K562 (cell line): ENCODE measurements around the gene ZNF266. TPM values are rescaled to one million over a fixed set of nuclear protein-coding genes. Genes with fewer than 3 reads are reported as not detected.
A peak's percentile ranks its signal among the peaks of the same experiment; 100 is the strongest.

Experiments
- CBX3 ChIP-seq, 2 experiments: IDR thresholded peaks; 1 replicate in 1 of 2; 2 replicates in 1 of 2; pipeline ENCODE4 v1.6.1; 2012; ENCODE audit warnings: inconsistent platforms in 2 of 2, low read length in 2 of 2, borderline replicate concordance in 1 of 2, control low read depth in 1 of 2
- FOXK1 ChIP-seq: sonication (generic); formaldehyde crosslinking; IDR thresholded peaks from 2 replicates; pipeline ENCODE4 v1.8.0; 2022; ENCODE audit warnings: missing genetic modification reagents, mild to moderate bottlenecking, borderline replicate concordance
- HDAC2 ChIP-seq: fragments of 450-650 bp; IDR thresholded peaks from 2 replicates; pipeline ENCODE4 v1.6.1; 2016; ENCODE audit warnings: mild to moderate bottlenecking
- MAFG ChIP-seq: fragments of 450-650 bp; conservative IDR thresholded peaks from 2 replicates; pipeline ENCODE4 v1.6.1; 2016; ENCODE audit warnings: missing genetic modification characterization, missing compliant biosample characterization
- MCM5 ChIP-seq: fragments of 450-650 bp; IDR thresholded peaks from 2 replicates; pipeline ENCODE4 v1.6.1; 2016; ENCODE audit warnings: low read depth
- NFXL1 ChIP-seq: fragments of 450-650 bp; formaldehyde crosslinking; IDR thresholded peaks from 2 replicates; pipeline ENCODE4 v1.4.0; 2021; ENCODE audit warnings: mild to moderate bottlenecking
- SIX5 ChIP-seq, 2 experiments: IDR thresholded peaks; 2 replicates each; pipeline ENCODE4 v1.6.1; 2011; ENCODE audit warnings: low read length in 2 of 2, borderline replicate concordance in 1 of 2, low read depth in 1 of 2, mild to moderate bottlenecking in 1 of 2, moderate library complexity in 1 of 2; ENCODE audit not compliant: insufficient read depth in 1 of 2
- SP2 ChIP-seq: IDR thresholded peaks from 2 replicates; pipeline ENCODE4 v1.6.1; 2011; ENCODE audit warnings: mild to moderate bottlenecking, low read depth, low read length, moderate library complexity; ENCODE audit not compliant: poor library complexity, severe bottlenecking; ENCODE audit errors: extremely low read depth
- U2AF2 ChIP-seq: fragments of 200-400 bp; formaldehyde crosslinking; optimal IDR thresholded peaks from 2 replicates; pipeline ENCODE3; 2017; ENCODE audit warnings: low read depth, mild to moderate bottlenecking, low read length
- ZNF165 ChIP-seq: fragments of 250-450 bp; sonication (Bioruptor Pico); IDR thresholded peaks from 2 replicates; pipeline ENCODE4 v1.4.0; 2020; ENCODE audit warnings: borderline replicate concordance
- ZNF311 ChIP-seq: fragments of 250-450 bp; sonication (Bioruptor Pico); IDR thresholded peaks from 2 replicates; pipeline ENCODE4 v1.4.0; 2020; ENCODE audit warnings: mild to moderate bottlenecking, moderate library complexity
- polyA plus RNA-seq, 8 experiments: library from polyadenylated mRNA; depleted of rRNA in 4 of 8; stranded (reverse) in 5 of 8; unstranded in 3 of 8; fragments of >200 nt; fragmentation: Nextera tagmentation in 2 of 8; fragmentation: Illumina TruSeq in 1 of 8; extraction: Ambion mirVana in 2 of 8; extraction: Trizol in 1 of 8; gene quantifications; 2 replicates each; pipeline versions ENCODE4 v1.2.1 to v1.2.3, GENCODE V29; 2011 to 2014; ENCODE audit warnings: inconsistent platforms in 1 of 8, missing spikeins in 1 of 8
- total RNA-seq, 7 experiments: library from RNA; depleted of rRNA in 6 of 7; stranded (reverse); fragments of >200 nt in 6 of 7; fragmentation: Illumina TruSeq in 2 of 7; extraction: Trizol in 2 of 7; gene quantifications; 2 replicates each; pipeline versions ENCODE4 v1.2.1 to v1.2.3, GENCODE V29; 2011 to 2021; ENCODE audit warnings: low replicate concordance in 1 of 7
- TF ChIP-seq, protein P1 (sequence below), 2 experiments: fragments of 150-350 bp in 1 of 2; IDR thresholded peaks; 2 replicates each; pipeline ENCODE4 v1.6.1; 2012 to 2016; ENCODE audit warnings: low read depth in 2 of 2, low read length in 2 of 2, mild to moderate bottlenecking in 1 of 2, moderate library complexity in 1 of 2
- TF ChIP-seq, protein P2 (sequence below): IDR thresholded peaks from 2 replicates; pipeline ENCODE4 v1.6.1; 2011; ENCODE audit warnings: borderline replicate concordance, low read depth, mild to moderate bottlenecking, moderate library complexity, low read length; ENCODE audit not compliant: insufficient read depth, poor library complexity, severe bottlenecking
- TF ChIP-seq, protein P3 (sequence below): fragments of 250-450 bp; sonication (Bioruptor Pico); IDR thresholded peaks from 2 replicates; pipeline ENCODE4 v1.4.0; 2020; ENCODE audit warnings: borderline replicate concordance
- TF ChIP-seq, protein P4 (sequence below): fragments of 150-350 bp; conservative IDR thresholded peaks from 2 replicates; pipeline ENCODE4 v1.6.1; 2014; ENCODE audit warnings: low read length

Gene ZNF266
- total and polyA plus RNA-seq, 9 of the 15 experiments (the other 6 are each of a cell fraction or from before 2014, with no cell fraction given) = 5.9 to 40.9 (median 20.3) TPM

DNA sequence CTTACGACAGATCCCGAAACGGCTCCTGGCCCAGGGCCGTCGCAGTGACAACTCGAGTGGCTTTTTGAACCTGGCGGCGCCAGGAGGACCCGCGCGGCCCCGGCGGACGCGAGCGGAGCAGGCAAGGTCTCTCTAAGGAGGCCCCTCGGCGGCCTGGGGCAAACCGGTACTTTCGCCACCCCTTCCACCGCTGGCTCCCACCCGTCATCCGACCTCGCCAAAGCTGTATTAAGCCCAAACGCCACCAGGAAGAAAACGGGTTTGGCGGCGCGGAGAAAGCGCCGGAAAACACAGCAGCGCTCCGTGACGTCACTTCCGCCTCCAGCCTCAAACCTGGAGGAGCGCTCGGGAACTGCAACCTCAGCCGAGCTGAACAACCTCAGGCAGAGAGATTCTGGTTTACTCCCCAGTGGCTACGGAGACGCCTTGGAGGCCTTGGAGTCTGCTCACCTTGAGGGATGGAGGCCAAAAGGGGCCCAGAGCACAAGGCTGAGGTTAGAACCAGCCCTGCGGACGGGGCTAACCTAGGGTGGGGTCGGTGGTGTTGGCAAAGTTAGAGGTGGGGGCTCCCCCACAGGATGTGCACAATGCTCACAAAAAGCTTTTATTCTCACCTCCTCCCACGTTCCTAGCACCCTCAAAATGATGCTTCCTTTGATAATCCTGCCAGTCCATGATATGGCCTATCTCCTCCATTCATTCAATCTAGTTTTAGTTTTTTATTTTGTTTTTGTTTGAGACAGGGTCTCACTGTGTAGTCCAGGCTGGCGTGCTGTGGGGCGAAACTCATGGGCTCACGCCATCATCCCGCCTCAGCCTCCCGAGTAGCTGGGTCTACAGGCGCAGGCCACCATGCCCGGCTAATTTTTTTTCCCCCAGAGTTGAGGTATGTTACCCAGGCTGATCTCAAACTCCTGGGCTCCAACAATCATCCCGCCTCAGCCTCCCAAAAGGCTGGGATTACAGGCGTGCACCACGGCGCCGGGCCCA, at the start of gene ZNF266 (continued):
- TF ChIP-seq, protein P1, sequence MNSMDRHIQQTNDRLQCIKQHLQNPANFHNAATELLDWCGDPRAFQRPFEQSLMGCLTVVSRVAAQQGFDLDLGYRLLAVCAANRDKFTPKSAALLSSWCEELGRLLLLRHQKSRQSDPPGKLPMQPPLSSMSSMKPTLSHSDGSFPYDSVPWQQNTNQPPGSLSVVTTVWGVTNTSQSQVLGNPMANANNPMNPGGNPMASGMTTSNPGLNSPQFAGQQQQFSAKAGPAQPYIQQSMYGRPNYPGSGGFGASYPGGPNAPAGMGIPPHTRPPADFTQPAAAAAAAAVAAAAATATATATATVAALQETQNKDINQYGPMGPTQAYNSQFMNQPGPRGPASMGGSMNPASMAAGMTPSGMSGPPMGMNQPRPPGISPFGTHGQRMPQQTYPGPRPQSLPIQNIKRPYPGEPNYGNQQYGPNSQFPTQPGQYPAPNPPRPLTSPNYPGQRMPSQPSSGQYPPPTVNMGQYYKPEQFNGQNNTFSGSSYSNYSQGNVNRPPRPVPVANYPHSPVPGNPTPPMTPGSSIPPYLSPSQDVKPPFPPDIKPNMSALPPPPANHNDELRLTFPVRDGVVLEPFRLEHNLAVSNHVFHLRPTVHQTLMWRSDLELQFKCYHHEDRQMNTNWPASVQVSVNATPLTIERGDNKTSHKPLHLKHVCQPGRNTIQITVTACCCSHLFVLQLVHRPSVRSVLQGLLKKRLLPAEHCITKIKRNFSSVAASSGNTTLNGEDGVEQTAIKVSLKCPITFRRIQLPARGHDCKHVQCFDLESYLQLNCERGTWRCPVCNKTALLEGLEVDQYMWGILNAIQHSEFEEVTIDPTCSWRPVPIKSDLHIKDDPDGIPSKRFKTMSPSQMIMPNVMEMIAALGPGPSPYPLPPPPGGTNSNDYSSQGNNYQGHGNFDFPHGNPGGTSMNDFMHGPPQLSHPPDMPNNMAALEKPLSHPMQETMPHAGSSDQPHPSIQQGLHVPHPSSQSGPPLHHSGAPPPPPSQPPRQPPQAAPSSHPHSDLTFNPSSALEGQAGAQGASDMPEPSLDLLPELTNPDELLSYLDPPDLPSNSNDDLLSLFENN (IDR thresholded peaks at IDR 0.05; ENCODE audit: low read depth in 2 of 2, low read length in 2 of 2) = no peak
- TF ChIP-seq HDAC2 (no peak), ZNF165 (CRISPR knock-in tag) (no peak), NFXL1 (no peak), SIX5 (IDR thresholded peaks at IDR 0.05; ENCODE audit: borderline replicate concordance in 1 of 2, insufficient read depth in 1 of 2, low read depth in 1 of 2, low read length in 2 of 2) (0 out of 4 replicates have a peak, but pooled peaks have one; percentile 12 to 31), MCM5 (no peak), U2AF2 (no peak), SP2 (no peak), CBX3 (IDR thresholded peaks at IDR 0.05; ENCODE audit: borderline replicate concordance in 1 of 2, low read length in 2 of 2) (no peak), FOXK1 (CRISPR knock-in tag) (no peak), MAFG (tag) (no peak), ZNF311 (CRISPR knock-in tag) (no peak)
- TF ChIP-seq, protein P2, sequence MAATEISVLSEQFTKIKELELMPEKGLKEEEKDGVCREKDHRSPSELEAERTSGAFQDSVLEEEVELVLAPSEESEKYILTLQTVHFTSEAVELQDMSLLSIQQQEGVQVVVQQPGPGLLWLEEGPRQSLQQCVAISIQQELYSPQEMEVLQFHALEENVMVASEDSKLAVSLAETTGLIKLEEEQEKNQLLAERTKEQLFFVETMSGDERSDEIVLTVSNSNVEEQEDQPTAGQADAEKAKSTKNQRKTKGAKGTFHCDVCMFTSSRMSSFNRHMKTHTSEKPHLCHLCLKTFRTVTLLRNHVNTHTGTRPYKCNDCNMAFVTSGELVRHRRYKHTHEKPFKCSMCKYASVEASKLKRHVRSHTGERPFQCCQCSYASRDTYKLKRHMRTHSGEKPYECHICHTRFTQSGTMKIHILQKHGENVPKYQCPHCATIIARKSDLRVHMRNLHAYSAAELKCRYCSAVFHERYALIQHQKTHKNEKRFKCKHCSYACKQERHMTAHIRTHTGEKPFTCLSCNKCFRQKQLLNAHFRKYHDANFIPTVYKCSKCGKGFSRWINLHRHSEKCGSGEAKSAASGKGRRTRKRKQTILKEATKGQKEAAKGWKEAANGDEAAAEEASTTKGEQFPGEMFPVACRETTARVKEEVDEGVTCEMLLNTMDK = peak; percentile 57
- TF ChIP-seq, protein P3, sequence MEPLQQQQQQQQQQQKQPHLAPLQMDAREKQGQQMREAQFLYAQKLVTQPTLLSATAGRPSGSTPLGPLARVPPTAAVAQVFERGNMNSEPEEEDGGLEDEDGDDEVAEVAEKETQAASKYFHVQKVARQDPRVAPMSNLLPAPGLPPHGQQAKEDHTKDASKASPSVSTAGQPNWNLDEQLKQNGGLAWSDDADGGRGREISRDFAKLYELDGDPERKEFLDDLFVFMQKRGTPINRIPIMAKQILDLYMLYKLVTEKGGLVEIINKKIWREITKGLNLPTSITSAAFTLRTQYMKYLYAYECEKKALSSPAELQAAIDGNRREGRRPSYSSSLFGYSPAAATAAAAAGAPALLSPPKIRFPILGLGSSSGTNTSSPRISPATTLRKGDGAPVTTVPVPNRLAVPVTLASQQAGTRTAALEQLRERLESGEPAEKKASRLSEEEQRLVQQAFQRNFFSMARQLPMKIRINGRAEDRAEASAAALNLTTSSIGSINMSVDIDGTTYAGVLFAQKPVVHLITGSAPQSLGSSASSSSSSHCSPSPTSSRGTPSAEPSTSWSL = no peak
- TF ChIP-seq, protein P4, sequence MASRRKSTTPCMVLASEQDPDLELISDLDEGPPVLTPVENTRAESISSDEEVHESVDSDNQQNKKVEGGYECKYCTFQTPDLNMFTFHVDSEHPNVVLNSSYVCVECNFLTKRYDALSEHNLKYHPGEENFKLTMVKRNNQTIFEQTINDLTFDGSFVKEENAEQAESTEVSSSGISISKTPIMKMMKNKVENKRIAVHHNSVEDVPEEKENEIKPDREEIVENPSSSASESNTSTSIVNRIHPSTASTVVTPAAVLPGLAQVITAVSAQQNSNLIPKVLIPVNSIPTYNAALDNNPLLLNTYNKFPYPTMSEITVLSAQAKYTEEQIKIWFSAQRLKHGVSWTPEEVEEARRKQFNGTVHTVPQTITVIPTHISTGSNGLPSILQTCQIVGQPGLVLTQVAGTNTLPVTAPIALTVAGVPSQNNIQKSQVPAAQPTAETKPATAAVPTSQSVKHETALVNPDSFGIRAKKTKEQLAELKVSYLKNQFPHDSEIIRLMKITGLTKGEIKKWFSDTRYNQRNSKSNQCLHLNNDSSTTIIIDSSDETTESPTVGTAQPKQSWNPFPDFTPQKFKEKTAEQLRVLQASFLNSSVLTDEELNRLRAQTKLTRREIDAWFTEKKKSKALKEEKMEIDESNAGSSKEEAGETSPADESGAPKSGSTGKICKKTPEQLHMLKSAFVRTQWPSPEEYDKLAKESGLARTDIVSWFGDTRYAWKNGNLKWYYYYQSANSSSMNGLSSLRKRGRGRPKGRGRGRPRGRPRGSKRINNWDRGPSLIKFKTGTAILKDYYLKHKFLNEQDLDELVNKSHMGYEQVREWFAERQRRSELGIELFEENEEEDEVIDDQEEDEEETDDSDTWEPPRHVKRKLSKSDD = no peak
